Right lung (tissue), 5 donors: ENCODE data around the gene GREM1. TPM values are rescaled to one million over a fixed set of nuclear protein-coding genes. Genes with fewer than 3 reads are reported as not detected.

Source experiments
- DNase-seq, 2 donors: peaks; one replicate each; pipeline ENCODE4 v3.0.0-alpha.2; 2013
- polyA plus RNA-seq, 5 donors: library from polyadenylated mRNA; unstranded; fragments of 120-200 nt; gene quantifications; one replicate each; pipeline versions ENCODE4 v1.2.1 to v1.2.3, GENCODE V29; 2013; ENCODE audit warnings: inconsistent platforms in 1 of 5, low replicate concordance in 1 of 5; ENCODE audit not compliant: insufficient read length in 5 of 5, insufficient read depth in 1 of 5

The GREM1 gene
- polyA plus RNA-seq, 5 donors = 0.01 to 0.18 (median 0.09) TPM

DNA sequence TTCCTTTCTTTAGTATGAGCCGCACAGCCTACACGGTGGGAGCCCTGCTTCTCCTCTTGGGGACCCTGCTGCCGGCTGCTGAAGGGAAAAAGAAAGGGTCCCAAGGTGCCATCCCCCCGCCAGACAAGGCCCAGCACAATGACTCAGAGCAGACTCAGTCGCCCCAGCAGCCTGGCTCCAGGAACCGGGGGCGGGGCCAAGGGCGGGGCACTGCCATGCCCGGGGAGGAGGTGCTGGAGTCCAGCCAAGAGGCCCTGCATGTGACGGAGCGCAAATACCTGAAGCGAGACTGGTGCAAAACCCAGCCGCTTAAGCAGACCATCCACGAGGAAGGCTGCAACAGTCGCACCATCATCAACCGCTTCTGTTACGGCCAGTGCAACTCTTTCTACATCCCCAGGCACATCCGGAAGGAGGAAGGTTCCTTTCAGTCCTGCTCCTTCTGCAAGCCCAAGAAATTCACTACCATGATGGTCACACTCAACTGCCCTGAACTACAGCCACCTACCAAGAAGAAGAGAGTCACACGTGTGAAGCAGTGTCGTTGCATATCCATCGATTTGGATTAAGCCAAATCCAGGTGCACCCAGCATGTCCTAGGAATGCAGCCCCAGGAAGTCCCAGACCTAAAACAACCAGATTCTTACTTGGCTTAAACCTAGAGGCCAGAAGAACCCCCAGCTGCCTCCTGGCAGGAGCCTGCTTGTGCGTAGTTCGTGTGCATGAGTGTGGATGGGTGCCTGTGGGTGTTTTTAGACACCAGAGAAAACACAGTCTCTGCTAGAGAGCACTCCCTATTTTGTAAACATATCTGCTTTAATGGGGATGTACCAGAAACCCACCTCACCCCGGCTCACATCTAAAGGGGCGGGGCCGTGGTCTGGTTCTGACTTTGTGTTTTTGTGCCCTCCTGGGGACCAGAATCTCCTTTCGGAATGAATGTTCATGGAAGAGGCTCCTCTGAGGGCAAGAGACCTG lies 13.2 kb downstream of the GREM1 start:
- no peak for DNase-seq

DNA sequence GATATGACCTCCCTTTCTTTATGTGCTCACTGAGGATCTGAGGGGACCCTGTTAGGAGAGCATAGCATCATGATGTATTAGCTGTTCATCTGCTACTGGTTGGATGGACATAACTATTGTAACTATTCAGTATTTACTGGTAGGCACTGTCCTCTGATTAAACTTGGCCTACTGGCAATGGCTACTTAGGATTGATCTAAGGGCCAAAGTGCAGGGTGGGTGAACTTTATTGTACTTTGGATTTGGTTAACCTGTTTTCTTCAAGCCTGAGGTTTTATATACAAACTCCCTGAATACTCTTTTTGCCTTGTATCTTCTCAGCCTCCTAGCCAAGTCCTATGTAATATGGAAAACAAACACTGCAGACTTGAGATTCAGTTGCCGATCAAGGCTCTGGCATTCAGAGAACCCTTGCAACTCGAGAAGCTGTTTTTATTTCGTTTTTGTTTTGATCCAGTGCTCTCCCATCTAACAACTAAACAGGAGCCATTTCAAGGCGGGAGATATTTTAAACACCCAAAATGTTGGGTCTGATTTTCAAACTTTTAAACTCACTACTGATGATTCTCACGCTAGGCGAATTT lies 14.9 kb downstream of the GREM1 start:
- no peak for DNase-seq

DNA sequence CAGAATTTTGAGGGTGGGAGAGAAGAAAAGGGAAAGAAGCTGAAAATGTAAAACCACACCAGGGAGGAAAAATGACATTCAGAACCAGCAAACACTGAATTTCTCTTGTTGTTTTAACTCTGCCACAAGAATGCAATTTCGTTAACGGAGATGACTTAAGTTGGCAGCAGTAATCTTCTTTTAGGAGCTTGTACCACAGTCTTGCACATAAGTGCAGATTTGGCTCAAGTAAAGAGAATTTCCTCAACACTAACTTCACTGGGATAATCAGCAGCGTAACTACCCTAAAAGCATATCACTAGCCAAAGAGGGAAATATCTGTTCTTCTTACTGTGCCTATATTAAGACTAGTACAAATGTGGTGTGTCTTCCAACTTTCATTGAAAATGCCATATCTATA lies 15.5 kb downstream of the GREM1 start:
- no peak for DNase-seq

DNA sequence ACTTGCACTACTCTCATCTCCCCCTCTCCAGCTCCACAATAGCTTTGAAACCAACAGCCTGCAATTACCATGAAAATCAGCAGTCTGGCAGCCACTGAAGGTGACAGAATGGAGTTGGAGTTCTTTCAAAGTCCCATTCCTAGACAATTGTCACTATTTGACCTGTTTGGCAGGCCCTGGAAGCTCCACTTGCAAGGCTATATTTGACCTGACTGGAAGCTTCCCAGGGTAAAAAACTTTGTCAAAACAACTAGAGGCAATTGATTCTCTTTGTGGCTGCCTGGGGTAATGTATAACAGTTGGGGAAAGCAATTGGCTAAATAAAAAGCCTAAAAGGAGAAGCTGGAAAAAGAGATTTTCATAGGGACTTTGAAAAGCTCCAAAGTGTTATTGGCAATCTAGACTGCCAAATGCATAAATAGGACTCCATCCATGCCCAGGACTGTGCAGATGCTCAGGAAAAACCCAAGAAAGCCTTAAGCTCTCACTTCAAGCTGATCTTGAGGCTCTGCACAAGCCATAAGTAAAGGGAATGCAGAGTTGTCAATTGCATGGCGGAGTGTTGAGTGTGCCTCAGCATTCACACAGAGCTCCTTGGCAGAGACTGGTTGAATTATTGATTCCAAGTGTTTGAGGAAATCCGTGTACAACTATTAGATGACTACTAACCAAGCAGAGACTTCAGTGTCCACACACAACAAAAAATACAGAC lies 18.3 kb downstream of the GREM1 start:
- DNase-seq = no peak

DNA sequence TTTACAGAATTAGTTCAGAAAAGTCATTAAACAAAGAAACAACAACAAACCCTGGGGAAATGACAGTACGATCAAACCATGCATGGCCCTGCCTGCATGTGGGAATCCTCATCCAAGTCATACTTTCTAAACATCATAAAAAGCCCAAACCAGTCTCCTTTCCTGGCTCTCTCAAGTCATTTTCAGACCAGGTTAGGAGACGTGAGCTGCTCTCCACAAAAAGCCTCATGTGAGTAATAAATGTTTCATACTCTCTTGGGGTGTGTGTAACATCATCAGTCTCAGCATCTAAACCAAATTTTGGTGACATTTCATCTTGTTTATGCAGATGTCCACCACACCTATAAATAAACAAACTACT lies 18.9 kb downstream of the GREM1 start:
- no peak for DNase-seq

DNA sequence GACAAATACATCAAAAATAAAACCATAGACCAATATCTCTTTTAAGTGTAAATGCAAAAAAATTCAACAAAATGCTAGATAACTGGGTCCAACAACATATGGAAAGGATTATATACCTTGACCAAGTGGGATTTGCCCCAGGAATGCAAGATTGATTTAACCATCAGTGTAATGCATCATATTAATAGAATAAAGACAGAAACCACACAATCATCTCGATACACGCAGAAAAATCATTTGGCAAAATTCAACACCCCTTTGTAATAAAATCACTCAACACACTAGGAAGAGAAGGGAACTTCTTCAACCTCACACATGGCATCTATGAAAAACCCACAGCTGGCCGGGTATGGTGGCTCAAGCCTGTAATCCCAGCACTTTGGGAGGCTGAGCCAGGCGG lies 19.5 kb downstream of the GREM1 start:
- DNase-seq = no peak

DNA sequence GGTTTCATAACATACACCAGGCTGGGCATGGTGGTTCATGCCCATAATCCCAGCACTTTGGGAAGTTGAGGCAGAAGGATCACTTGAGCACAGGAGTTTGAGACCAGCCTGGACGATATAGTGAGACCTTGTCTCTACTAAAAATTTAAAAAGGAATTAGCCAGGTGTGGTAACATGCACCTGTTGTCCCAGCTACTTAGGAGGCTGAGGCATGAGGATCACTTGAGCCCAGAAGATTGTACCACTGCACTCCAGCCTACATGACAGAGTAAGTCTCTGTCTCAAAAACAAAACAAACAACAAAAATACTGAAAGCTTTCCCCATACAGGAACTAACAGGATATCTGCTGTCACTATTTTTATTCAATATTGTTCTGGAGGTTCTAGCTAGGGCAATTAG lies 20.9 kb downstream of the GREM1 start:
- no peak for DNase-seq

DNA sequence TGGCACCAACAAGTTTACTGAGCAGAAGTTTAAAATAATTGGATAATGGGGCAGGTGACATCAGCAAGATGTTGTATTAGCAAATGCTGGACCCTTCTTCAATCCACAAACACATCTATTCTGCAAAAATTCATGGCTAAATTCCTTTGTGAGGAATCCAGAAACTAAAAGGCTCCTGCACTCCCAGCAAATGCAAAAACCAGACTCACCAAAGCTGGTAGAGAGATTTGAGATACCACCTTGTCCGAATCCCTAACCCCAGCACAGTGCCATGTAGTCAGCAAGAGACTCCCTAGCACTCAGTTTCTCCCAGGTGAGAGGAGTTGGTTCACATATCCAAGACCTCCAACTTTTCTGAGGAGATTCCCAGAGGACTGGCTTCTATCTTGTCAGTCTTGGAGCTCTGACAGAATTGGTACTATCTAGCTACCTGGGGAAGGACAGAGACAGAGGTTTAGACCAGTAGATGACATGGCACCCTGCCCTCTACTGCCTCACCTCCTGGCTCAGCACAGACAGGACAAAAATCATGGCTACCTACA lies 21.8 kb downstream of the GREM1 start:
- no peak for DNase-seq

DNA sequence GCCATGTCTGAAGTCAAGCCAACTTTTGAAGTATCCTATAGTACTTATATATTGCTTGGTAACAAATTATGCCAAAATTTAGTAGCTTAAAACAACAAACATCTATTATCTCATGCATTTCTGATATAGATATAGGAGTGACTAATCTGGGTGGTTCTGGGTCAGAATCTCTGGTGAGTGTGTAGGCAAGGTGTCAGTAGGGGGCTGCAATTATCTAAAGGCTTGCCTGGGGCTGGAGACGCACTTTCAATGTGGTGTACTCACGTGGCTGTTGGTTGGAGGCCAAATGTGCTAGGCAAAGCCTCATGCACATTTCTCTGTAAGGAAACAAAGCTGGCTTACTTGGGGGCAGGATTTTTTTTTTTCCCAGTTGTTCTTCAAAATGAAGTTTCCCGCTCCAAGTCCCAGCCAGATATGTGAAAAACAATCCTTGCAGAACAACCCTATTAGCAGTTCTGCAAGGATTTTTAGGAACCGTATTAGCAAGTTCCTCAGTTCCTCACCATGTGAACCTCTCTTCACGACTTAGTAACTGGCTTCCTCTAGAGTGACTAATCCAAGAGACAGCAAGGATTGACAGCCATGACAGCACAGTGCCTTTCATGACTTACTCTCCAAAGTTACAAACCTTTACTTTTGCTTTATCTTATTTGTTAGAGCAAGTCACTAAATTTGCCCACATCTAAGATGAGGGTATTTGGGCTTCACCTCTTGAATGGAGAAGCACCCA lies 25.8 kb downstream of the GREM1 start:
- no peak for DNase-seq

DNA sequence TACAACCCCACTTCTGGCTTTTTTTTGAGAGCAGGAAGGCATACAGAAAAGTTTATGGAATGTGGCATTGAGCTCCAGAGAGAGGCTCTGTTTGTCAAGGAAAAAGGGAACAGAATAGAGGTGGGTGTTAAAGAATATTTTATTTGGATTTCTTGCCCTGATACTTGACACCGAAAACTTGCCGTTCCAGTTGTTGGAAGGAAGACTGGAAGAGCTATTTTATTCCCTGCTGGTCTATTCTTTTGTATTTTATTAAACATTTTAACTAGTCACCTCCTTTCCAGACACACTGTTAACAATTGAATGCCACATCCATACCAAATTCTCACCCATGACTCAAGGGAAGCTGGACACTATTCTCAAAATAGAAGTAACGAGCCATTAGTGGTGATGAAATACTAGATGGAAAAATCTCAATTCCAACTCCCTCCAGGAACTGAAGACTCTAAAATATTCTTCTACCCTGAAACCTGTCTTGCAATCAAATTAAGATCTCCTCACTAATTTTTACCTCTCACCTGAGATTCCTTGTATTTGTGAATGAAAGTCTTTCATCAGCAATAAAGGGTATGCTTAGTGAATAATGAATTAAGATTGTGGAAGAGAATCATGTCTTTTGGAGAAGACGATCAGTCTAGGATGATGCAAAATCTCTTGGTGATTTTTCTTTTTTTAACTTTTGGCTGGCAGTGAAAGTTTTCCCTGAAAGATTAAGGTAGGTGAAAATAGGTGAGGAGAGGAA lies 28.5 kb downstream of the GREM1 start:
- no peak for DNase-seq

DNA sequence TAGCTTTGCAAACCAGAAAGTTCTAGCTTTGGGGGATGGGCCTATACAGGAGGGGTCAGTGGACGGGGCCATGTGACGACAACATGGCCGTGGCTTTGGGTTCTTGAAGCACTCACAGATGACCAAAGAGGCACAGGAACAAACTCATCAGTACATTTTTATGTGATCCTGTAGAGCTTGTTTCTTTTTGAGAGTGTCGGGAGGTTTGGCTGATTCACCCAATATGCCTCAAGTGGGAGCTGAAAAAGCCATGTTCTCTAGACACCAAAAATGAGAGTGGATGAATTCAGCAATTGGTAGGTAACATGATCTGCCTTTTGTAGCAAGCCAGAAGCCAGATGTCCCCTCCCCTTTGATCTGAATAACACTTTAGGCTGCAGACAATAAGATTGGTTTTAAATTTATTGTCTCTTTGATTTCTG lies 30.1 kb downstream of the GREM1 start:
- DNase-seq = no peak

DNA sequence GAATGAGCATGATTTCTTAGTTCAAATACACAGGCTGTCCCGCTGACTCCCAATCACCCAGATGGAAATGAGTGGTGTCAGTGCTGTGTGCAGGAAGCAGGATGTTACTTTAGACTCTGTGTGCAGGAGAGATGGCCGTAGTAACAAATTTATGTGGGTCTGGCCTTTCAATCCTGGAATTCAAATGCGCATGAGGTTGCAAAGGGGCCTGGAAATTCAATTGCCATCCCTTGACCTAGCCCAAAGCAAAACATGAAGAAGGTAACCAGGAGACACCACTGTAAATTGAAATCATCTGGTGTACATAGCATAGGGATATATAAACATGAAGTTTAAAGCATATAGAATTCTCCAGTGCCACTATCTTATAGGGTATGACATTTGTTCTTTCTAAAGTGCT lies 33.2 kb downstream of the GREM1 start:
- no peak for DNase-seq

DNA sequence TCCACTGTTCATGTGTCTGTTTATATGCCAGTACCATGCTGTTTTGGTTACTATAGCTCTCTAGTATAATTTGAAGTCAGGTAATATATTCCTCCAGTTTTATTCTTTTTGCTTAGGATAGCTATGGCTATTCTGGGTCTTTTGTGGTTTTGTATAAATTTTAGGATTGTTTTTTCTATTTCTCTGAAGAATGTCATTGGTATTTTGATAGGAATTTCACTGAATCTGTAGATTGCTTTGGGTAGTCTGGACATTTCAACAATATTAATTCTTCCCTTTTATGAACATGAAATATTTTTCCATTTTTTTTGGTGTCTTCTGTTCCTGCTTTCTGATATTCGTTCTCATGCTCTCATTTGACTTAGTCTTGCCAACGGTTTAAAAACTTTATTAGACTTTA lies 39.6 kb downstream of the GREM1 start:
- DNase-seq = no peak

DNA sequence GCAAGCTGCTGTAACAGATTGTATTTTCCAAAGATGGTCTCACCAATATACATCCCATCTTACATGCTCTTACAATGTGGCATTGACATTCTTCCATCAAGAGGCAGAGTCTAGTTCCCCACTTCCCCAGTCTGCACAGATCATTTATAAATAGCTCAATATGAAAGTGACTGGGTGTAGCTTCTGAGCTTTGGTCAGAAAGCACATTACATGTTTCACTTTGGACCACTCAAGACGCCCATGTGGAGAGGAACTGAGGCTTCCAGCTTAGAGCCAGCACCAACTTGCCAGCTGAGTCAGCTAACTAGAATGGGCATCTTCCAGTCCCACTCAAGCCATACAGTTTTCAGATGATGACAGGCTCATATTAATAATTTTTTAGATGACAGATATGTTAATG lies 45.5 kb downstream of the GREM1 start:
- no peak for DNase-seq

DNA sequence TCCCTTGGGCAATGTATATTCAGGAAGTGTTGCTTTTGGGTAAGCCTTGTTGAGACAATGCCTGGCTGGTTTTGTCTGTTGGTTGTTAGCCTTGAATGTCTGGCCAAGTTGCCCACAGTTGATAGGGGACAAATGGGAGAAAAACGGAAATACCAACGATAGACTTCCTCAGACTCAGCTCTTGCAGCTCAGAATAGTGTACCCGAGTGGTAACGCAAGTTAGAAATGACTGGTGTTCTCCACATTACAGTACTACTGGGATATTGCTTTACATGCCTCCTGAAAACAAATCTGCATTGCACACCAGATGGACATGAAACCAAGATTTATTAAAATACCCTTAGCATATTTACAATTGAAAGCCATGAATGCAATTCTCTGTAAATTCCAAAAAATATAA lies 47.4 kb downstream of the GREM1 start:
- no peak for DNase-seq

DNA sequence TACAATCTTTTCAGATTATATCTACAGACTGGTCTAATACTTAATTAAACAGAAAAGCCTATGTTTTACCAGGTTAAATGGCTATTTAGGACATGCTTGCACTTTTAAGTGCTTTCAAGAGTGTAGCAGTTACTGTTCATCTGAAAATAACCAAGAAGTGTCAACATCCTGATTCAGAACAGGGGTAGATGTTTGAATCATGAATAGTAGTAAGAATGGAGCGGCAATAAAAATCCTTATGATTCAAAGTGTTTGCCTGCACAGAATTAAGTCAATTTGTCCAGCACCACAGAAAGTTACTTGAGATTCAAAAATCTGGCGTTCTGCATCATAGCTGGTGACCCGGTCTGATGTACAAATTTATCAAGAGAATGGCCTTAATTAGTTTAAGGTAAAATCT lies 48.3 kb downstream of the GREM1 start:
- DNase-seq = no peak

DNA sequence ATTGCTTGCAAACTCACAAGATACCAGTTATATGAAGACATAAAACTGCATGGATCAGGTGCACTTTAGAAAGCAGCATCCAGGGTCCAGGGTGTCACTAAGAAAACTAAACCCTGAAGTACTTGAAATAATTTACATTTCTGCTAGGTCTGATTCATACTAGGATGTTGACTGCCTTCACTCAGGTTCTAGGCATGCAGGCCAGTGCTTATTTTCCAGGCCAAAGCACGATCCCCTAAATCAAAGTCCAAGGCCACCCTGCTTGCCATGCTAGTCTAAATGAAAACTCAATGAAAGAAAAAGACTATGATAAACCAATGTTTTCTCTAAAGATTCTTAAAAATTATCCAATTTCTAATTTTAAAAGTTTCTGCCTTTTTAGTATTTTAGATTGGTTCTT lies 49.4 kb downstream of the GREM1 start:
- DNase-seq = no peak

DNA sequence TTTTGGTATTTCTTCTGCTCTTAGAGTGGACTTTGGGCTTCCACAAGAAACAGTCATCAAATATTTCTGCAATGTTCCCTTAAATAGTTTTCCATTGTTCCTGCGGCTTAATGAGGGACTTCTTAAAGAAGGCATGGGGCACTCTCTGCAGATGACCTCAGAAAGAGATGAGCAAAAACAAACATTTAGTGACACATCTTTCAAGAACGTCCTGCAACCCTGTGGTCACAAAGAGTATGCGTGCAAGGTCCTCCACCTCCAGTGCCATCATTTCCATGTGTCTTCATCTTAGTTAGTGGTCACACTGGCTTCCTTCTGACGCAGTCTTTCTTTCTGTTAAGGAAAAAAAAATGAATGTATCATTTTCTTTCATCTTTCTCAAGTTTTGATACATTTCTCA lies 56.2 kb downstream of the GREM1 start:
- no peak for DNase-seq

DNA sequence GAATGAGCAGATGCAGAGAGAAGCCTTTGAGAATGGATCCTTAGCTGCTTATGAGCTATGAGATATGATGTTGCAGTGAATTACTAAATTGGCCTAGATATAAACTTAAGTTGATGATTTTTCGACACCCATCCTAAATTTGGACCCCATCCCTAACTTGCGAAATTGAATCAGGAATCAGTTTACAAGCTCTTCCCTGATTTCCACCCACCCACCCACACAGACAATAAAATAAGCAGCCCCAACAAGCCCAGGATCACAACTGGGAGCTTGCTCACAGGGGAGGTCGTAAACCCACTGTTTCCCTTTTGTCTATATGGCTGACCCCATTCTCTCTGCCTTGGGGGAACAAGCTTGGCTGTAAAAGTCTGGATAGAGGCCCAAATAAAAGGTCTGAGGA lies 57.3 kb downstream of the GREM1 start:
- no peak for DNase-seq

DNA sequence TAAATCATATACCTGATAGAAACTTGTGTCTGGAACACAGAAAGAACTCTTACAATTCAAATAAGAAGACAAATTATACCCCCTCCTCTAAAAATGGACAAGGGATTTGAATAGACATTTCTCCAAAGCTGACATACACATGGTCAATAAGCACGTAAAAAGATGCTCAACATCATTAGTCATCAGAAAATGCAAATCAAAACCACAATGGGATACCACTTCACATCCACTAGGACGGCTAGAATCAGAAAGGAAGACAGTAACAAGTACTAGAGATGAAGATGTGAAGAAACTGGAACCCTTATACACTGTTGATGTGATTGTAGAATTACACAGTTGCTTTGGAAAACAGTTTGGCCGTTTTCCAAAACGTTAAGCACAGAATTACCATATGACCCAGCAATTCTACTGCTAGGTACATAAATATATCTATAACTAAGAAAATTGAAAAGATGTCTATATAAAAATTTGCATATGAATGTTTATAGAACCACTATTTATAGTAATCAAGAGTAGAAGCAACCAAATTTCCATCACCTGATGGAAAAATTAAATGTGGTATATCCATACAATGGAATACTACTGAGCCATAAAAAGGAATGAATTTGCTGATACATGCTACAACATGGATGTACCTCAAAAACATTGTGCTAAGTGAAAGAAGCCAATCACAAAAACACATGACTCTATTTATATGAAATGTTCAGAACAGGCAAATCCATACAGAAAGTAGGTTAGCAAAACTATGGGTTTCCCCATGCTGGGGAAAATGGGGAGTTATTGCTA lies 60.8 kb downstream of the GREM1 start:
- no peak for DNase-seq
